HG02588 (cell line): ENCODE measurements around the gene ADGRD2.

Source experiments
- ATAC-seq: cut with Tn5 transposase; IDR thresholded peaks from one replicate; pipeline ENCODE4 v1.9.1; 2021; ENCODE audit warnings: mild to moderate bottlenecking, moderate library complexity; ENCODE audit not compliant: unreplicated experiment

Gene ADGRD2

DNA sequence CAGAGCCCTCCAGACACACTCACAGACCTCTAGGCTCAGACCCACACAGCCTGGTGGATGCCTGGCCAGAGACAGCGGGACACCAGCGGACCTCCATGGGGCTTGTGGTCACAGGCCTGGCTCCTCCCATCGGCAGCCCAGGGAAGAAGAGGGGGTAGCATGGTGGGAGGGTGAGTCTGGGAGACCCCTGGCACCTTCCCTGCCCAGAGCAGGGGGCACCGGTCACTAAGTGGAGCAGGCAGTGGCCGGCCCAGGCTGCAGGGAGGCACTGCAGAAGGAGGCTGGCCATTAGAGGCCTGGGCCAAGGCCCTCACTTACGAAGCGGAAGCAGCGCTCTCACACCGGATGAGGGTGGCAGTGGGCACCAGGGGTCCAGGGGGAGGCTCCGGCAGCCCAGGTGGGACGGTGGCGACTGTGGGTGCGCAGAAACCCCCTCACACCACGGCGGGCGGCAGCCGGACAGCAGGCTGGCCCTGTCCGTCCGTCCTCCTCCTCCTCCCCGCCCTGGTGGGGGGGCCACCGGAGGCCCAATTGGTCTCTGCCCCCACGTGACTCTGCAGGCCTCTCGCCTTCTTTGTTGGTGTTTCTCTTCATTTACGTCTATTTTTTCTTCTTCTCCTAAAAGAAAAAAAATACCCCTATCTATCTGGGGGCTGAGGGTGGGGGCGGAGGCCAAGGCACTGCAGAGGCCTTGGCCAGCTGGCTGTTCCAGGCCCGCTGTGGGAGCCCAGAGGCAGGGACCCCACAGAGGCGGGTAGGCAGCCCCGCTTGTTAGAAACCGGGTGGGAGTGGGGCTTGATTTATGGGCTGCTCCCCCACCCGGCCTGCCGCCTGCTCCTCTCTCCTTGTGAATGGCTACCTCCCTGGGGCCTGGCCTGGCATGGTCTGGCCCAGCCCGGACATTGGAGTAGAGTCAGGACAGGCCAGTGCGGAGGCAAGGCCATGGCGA, 57.0 kb downstream of the ADGRD2 start, which contains the start of gene NR5A1:
NR5A1 (minus strand) TSS at position 469 of the 949 bp plus-strand sequence. CDS start 4,004 bp downstream, outside the sequence.
- ATAC-seq, result no peak

DNA sequence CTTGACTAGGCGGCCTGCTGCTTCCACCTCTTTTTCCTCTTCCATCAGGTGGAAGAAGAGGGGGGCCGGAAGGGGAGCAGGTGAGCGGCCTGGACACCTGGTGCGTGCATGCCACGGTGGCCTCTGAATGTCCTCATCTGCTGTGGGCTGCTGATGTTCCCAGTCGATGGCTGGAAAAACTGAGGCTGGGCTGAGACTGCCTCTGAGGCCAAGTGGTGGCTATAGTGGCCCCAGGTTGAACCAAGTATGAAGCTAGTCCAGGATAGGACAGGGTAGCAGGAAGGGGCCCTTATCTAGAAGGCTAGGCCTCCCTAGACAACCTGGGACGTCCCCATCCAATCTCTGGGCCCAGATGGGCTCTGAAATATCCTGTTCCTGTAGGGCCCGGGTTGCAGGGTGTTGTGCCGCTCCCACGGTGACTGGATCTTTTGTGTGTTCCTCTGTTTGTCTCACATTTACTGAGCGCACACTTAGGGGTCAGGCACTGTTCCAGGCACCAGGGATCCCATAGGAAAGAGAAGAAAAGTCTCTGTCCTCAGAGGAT, 57.7 kb downstream of the ADGRD2 start:
- ATAC-seq, result no peak

DNA sequence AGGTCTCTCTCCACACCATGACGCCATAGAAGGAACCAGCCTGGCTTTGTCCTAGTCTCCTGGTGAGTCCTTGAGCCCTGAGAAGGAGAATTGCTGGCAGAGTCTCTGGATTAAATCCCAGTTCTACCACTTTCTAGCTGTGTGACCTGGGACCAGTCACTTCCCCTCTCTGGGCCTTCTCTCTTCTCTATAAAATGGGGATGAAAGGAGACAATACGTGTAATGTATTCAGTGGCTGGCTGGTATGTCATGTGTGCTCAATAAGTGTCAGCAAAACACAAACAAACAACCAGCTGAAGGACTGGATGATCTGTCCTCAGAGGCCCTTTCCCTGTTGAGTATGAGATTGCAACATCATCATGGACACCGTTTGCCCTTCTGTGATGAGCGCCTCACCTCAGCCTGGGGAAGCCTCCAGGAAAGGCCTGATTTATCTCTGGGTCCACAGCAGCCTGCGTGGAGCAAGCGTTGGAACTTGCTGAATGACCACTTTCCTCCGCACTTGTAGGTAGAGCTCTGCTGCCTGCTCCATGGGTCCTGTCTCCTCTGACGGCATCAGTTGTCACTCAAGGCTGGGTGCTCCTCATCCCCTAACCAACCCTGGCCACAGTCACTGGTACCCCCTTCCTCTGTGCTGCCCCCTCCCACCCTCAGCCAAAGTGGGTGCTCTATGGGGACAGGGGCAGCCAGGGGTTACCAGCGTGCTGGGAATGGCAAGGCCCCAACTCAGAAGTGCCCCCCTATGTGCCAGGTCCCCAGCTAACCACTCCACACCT, 60.6 kb downstream of the ADGRD2 start:
- ATAC-seq, result no peak

DNA sequence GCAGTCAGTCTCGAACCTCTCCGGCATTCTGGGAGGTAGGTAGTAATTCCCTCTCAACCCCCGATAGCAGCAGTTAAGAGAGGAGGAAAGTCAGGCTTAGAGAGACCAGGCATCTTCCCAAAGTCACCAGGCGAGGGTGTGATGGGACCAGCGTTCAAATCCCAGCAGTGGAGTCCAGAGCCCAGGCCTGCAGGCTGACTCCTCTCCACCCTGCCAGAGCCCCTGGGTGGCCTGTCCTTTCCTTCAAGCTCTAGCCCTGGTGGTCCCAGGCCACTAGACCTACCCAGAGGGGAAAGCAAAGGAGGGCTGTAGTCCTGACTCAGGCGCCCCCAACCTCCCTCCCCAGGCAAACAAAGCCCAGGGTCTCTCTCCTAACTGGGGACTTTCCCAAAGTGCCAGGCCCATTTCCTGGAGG, 61.2 kb downstream of the ADGRD2 start:
- no peak for ATAC-seq

DNA sequence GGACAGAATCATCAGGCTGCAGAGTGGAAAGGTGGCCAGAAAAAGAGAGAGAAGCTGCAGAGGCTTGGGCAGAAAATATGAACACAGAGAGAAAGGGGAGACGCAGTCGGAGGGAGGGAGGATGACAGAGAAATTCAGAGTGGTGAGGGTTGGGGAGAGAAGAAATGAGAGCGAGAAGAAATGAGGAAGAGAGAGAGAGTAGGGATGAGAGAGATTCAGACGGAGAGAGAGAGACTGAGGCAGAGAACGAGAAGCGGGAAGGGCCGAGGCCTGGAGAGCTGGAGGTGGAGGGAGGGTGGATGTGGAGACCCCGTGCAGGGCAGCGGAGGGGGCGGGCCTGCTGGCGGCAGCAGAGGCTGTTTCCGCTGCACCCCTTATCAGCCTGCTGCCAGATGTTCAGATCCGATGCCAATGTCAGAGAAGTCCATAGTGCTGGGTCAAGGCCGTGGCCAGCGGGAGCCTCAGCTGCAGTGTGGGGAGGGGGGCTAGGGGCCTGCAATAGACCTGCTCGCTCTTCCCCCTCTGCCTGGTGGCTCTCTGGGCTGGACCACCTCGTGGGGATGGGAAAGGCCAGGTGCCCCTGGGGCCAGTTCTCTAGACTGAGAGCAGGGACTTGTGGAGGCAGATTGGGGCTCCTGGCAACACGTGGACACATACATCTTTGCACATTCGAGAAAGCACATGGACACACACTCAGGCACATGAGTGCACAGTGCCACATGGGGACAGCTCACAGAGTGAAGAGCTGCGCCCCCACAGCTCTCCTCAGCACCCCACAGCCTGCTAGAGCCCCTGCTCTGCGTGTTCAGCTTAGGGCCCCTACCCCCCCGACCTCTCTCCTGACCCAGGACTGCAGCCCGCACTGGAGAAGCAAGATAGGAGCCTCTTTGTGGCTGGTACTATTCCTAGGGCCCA, 61.9 kb downstream of the ADGRD2 start:
- no peak for ATAC-seq

DNA sequence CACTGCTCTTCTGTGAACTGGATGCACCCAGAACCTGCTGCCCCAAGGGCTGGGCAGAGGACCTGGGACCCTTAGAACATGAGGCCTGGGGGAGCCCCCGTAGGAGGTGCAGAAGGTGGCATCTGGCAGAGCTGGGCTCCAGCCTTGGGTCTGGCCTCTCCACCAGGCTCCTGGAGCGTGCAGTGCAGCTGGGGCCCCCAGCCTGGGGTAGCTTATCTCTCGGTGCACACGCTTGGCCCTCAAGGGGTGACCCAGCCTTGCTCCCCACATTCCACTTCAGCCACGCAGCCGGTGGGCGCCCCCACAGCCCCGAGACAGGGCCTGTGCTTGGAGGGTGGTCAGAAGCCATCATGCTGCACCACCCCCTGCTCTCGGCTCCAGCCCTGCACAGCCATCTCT, 62.6 kb downstream of the ADGRD2 start:
- ATAC-seq, result no peak

DNA sequence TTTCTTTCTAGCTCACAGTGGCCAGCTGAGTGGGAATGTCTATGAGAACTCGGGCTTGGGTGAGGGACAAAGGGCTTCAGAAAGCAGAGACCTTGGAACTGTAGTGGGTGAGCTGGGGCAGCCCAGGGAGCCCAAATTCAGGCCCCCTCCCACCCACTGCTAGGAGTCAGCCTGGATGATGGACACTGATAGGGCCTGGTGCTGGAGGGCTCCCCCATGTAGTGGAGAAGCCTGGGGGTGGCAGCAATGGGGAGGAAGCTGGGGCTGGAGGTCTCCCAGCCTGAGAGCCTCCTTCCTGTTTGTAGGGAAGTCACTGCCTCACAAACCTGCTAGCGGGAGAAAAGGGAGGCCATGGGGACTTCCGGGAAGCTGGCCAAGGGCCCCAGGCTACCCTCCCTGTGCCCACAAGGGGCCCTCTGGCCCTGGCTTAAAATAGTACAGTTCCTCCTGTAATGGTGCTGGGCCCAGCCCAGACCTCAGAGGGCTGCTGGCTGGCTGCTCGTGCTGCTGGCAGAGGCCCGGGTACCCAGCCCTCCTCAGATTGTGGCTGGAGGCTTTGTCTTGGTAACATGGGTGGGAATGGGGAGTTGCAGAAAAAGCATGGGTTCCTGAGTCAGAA, 63.2 kb downstream of the ADGRD2 start:
- ATAC-seq, result no peak

DNA sequence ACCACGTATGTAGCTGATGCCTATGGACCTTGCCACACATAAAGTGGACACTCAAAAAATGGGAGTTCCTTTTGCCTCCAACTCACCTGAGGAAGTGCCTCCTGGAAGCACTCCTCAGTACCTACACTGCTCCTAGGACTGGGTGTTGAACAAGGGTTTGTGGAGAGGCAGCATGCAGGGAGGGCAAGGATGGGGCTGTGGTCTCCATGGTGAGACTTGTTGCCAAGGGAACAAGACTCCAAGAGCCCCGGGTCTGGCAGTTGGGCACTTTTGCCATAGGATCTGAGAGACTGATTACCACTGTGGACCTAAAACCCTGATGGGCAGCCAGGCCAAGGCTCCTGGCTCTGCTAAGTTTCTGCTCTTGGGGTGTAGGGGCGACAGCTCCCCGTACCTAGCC, 63.9 kb downstream of the ADGRD2 start:
- ATAC-seq, result no peak

DNA sequence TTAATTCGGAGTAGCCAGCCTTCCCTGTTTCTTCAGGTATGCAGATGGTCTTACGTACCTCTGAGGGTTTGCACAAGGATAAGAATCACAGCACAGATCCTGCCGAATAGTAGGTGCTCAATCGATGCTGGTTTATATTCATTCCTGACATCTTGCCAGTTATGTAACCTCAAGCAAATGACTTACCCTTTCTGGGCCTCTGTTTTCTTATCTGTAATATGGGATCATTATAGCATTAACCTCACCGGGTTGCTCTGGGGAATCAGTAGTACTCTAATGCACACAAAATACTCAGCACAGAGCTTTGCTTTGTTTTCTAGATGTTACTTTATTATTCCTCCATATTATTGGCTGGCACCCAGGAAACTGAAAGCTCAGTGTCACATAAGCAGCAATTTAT, 64.6 kb downstream of the ADGRD2 start:
- no peak for ATAC-seq

DNA sequence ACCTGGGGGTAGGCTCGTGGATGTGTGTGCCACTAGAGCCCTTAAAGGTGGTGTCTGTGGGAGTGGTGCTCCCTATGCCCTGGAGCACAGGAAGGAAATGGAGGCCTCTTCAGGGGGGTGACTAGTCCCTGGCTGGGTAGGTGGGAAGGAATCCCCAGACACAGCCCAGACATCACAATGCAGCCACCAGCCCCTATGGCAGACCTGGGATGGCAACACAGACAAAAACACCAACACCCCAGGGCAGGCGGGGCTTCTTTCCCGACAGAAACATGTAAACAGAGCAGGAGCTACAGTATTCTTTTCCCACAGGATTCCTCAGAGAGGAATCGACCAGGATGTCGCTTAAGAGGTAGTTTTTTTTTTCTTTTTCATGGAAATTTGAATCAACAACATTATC, 67.3 kb downstream of the ADGRD2 start:
- ATAC-seq, result no peak

DNA sequence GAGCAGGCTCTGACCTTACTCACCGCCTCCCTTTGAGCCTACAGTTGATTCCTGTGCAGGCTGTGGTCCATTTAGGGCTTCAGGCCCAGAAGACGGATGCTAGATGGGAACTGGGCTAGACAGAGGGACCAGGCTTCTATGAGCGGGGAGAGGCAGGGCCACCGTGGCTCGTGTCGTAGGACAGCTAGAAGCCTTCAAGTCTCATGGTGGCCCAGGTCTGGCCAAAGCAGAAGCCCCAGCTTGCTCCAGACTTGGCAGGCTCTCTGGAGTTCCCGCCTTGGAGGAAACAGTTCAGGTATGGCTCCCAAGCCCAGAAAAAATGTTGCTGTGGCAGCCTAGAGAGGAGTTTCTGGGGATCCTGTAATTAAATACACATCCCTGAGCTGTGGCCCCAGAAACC, 67.9 kb downstream of the ADGRD2 start:
- ATAC-seq, result no peak

DNA sequence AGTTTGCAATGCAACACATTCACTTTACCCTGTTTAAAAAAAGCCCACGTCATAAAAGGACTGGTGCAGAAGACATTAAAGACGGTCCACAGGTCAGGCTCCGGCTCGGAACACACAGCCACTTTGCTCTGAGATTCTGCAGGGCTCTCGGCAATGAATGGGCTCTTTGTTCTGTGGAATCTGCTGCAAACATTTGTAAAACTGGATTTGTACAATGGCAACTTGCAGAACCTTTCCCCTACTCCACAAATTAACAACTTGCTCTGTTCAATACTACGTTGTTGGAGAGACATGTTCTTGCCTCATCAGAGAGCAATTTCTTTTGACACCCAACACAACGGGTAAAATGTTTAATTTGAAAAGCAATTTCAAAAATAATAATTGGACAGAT, 70.0 kb downstream of the ADGRD2 start:
- no peak for ATAC-seq

DNA sequence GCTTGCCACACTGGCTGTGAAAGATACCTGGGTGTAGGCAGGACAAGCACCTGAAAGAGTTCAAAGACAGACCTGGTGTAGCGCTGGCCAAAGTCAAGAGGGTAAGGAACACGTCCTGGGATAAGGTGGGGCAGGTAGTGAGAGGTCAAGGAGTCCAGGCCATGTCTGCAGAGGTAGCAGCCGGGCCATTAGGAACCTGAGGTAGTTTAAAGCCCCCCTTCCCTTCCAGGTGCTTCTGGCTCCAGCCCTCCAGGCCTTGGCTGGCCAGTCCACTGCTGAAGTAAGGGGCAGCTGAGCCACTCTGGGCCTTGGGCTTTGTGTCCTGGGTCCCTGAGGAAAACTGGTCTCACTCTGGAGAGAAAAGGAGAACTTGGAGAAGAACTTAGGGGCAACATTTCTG, 70.9 kb downstream of the ADGRD2 start:
- no peak for ATAC-seq

DNA sequence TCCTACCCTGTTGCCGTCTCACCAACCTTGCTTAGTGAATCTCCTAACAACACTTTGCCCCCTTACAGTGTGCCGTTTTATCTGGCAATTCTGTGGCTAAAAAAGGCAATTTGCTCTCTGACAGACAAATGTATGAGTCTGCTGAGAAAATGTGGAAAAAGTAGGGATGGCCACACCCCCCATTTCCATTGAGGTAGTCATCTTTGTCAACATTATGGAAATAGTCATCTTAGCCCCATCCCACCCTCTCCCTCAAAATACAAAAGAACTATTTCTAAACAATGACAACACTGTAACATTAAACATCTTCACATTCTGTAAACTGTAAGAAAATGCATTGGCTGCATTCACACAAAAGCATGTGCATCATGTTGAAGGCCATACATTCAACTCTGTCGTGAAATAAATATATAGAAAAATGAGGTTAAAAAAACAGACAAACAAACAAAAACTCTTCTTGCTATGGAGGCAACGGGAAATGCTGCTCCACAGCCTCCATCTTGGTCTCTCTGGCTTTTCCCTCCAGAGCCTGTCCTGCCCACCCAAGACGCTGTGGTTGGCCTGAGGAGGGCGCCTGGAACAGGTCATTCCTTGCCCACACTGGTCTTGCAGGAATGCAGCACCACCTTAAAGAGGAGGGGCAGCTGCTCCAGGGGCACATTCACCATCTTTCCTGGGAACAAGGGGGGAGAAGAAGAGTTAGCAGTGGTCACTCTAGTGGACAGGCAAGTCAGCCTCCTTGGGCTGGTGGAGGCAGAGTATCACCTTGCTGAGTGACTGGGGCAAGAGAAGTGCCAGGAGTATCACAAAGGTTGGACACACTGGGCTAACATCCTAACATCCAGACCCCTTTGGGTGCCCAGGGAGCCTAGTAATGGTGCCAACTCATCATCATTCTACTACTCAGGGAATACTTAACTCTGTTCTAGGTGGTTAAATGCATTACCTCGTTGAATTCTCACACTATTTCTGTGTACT, 72.2 kb downstream of the ADGRD2 start:
- ATAC-seq, result no peak

DNA sequence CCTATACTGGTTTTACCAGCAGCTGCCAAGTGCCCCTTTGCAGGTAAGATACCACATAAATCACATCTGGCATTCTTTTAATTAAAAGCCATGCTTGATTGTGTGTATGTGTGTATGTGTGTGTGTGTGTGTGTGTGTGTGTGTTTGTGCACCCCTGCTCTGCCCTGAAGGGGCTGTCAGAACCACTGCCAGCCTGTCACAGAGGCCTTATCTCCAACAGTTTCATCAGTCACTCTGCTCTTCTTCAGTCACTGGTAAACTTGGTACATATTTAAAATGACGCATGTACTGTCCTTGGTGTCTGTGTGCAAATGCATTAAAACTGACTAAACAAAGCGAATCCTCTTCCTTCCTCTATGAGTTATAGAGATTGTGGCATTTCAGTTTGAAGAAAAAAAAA, 75.9 kb downstream of the ADGRD2 start:
- ATAC-seq, result no peak

DNA sequence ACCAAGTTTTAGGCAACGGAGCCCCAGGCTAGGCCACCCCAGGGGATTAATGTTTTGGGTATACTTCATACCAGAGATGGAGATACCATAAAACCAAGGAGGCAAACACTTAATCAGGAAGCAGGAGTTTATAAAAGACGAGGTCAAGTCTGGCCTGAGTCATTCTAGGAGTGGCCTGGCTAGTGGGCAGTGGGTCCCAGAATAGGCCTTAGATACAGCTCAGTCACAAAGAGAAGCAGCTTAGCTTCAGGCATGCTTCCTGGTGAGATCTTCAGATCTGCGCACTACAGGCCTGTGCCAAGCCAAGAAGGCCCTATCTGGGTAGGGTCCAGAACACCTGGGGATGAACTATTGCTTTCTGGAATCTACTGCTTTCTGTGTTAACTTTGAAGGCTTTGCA, 77.5 kb downstream of the ADGRD2 start:
- no peak for ATAC-seq
